ENCODE measurements around the gene POLN.

DNA sequence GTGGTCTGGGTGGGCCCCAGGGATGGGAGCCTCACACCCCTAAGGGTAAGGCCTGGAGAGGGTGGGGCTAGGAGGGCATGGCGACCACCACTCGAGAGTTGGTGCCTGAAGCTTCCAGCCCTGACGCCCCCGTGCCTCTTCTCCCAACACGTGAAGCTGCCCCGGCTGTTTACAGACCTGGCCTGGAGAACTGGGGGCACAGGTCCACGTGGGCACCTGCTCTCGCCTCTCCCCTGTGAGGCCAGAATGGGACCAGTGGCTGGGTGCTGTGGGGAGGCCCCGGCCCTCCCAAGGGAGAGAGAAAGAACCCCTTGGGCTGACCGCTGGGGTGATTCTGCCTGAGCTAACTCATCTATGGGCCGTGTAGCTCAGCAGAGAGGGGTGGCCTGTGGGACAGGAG lies 167.3 kb downstream of the POLN start:
- TF ChIP-seq REST (IDR thresholded peaks at IDR 0.05) (no peak), ESRRA (IDR thresholded peaks at IDR 0.05; ENCODE audit: borderline replicate concordance, low read length) (no peak), CHD2 (IDR thresholded peaks at IDR 0.05; ENCODE audit: low read length, partially characterized antibody) (no peak), RFX5 (IDR thresholded peaks at IDR 0.05) (no peak), POLR2A (IDR thresholded peaks at IDR 0.05; ENCODE audit: low read length) (no peak), CHD4 (IDR thresholded peaks at IDR 0.05; ENCODE audit: borderline replicate concordance) (no peak), ZNF302 (CRISPR knock-in tag; IDR thresholded peaks at IDR 0.05) (no peak), CEBPB (IDR thresholded peaks at IDR 0.05) (no peak), CBX2 (IDR thresholded peaks at IDR 0.05; ENCODE audit: borderline replicate concordance, low read depth) (no peak), EP300 (IDR thresholded peaks at IDR 0.05) (no peak), ZSCAN20 (CRISPR knock-in tag; IDR thresholded peaks at IDR 0.05) (no peak), JUNB (IDR thresholded peaks at IDR 0.05) (no peak)
- TF ChIP-seq, protein P1, sequence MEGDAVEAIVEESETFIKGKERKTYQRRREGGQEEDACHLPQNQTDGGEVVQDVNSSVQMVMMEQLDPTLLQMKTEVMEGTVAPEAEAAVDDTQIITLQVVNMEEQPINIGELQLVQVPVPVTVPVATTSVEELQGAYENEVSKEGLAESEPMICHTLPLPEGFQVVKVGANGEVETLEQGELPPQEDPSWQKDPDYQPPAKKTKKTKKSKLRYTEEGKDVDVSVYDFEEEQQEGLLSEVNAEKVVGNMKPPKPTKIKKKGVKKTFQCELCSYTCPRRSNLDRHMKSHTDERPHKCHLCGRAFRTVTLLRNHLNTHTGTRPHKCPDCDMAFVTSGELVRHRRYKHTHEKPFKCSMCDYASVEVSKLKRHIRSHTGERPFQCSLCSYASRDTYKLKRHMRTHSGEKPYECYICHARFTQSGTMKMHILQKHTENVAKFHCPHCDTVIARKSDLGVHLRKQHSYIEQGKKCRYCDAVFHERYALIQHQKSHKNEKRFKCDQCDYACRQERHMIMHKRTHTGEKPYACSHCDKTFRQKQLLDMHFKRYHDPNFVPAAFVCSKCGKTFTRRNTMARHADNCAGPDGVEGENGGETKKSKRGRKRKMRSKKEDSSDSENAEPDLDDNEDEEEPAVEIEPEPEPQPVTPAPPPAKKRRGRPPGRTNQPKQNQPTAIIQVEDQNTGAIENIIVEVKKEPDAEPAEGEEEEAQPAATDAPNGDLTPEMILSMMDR (IDR thresholded peaks at IDR 0.05): no peak
